Stimulated activated CD4-positive, alpha-beta T cell treated with anti-CD3 and anti-CD28 coated beads, TNF-alpha, amount 100 ng/mL, for 1 hour (primary cell): ENCODE data around the gene APOC3.

Experiments
- DNase-seq, 3 donors: peaks; one replicate each; pipeline ENCODE4 v3.0.0-alpha.2; 2020; ENCODE audit warnings: low read depth in 3 of 3, low spot score in 1 of 3

The APOC3 gene

DNA sequence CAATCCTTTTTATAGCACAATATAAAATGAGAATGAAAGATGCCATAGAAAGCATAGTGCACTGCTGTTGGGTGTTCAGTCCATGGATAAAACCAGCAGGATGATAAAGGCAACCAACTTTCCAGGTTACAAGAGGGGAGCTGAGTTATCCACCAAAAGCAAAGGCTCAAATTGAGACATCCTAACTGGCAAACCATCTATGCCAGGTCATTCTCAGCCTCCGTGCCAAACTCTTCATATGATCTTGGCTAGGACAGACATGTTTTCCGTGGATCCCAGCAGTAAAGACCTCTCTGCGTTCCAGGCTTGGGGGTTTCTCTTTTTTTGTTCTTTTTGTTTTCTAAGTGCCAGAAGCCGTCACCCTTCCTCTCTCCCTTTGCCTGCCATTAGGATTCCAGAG is 15.0 kb downstream of the APOC3 start:
- no peak for DNase-seq

DNA sequence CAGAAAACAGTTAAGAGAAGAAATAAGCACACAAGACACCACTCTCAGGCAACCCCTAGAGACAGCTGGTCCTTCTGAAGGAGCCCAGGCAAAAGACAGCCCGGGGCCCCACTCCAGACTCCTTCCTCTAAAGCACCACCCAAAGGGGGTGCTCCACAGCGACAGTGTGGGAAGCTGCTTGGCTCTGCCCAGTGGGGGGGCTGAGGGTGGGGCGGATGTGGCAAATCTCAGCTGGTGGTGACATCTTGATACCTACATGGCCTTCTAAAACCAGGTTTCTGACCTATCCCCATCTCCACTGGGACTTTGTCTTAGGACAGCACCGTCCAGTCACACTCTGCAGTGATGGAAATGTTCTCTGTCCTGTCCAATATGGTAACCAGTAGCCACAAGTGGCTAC is 17.9 kb downstream of the APOC3 start:
- DNase-seq = no peak

DNA sequence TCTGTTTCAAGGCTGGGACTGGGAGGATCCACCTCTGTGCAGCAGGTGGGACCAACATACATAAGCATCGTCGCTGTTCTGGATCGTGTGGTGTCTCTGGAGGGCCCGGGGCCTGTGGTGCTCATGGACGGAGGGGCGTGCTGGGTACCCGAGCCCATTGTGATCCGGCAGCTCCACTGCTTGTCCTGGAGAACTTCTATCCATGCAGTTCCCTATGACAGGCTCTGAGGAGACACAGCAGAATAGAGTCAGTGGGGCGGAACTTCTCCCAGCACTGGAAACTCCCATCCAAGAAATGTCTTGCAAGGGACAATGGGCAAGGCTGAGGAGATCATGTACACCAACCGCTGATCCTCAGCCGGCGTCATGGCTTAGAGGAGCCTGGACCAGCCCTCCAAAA is 19.4 kb downstream of the APOC3 start:
- no peak for DNase-seq

DNA sequence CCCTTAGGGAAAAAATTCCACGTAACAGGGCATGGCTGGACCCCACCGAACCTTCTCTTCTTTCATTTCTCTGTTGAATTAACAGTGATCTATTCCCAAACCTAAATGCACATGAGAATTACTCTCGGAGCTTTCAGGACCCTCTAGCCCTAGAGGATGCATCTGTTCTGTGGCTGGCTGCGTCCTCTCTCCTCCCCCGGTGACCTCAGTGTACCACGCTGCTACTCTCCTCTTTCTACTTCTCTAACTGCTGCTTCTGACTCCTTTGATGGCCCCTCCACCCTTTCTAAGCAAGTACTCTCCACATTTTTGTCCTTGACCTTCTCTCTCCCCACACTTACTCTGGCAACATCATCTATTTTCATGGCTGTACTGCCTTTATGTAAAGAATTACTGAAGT is 19.8 kb downstream of the APOC3 start:
- DNase-seq = no peak

DNA sequence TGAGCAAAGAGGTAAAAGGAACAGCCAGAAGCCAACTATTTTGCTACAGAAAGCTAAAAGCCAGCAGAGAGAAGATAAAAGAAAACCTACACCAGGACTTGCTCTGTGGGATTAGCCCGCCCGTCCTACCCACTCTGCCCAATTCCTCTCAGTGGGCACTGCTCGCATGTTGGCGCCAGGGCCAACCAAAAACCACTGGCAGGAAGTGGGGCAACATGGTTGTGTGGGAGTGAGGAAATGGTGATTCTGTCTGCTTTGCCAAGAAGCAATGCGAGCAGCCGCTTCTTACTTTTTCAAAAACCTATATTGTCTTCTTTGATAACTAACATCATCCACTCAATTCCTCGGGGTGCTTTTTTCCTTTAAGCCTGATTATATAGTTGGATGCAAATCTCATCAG is 21.9 kb downstream of the APOC3 start:
- no peak for DNase-seq

DNA sequence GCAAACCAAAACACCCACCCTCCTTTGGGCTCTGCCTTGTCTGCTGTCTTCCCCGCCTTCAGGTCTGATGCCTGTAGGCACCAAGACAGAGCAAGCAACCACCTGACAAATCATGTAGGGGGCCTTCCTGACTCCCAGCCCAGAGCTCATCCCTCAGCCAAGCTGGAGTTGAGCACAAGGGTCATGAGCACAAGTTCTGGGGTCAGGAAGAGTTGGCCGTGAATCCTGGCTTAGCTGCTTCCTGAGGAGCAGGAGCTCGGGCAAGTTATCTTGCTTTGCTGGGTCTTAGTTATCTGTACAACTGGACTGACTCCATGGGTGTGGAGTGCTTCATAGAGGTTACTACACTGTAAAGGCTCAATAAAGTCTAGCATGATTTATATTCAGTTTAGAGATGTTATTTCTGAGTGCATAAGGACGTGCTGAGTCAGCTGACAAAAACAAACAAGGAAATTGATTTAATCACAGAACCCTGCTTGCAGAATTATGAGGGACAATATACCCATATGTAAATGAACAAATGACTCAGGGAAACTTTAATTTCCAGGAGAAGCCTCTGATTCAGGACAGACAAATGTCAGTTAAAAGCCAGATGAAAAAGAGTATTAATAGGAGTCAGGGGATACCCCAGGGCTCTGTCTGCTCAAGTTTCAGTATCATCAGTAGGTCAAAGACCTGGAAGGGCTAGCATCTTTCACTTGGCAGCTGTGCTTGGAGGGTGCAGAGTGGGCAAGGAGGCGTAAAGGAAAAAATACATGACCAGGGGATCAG is 22.7 kb downstream of the APOC3 start:
- DNase-seq = no peak

DNA sequence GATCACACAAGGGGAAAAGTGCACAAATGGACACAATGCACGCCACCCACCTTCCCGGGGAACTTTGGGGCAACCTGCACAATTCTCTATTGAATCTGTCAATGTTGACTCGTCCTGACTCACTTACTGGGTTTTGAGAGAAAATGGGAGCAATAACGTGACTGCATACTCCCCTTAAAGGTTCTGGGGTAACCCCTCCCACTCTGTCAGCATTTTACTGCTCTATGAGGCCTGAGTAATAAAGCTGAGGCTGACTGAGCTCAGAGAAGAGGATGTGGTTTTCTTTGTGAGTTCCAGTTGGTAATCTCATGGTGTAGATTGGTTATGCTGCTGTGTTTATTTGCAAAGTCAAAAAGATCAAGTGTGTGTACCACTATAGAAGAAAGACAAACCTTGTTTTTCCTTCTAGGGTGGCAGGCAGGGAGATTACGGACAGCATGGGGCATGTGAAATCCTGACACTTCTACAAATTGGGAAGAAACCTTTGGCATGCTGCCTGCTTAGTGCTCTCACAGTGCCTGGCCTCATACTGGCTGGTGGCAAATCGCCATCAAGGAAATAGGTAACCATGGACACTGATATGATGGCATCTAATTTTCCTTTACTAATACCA is 23.9 kb downstream of the APOC3 start:
- DNase-seq = peak in 2 of 3 donors; percentile 31 to 38

DNA sequence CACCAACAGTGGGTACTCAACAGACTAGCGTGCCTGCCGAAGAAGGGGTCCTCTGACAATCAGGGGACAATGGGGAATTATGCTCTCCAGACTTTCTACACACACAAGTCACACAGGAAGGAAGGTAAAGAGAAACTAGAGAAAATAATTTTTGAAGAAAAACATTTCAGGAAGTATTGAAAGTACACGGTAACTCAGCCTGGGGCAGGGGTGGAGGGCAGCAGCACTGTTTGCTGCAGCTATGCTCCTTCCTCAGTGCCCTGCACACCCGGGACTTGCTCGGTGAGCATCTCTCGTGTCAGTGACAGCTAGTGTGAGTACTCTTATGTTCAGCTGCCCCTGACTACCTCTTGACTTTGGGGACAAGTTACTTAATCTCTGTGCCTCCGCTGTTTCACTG is 25.7 kb downstream of the APOC3 start:
- no peak for DNase-seq

DNA sequence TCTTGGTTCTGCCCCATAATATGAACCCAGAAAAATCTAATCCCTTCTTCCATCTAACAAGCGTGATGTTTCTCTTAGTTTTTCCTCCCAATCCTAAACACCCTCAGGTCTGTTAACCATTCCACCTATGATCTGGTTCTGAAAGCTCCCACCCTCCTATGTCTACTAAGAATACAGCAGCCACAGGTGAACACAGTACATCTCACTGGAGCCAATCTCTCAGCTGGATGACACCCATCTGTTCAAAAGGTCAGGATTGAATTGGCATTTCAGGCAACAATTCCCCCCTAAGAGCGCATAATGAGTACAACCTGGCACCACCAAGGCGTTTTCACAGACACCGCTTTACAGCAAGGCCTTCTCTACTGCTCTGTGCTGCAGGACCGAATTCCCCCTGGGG is 26.7 kb downstream of the APOC3 start:
- no peak for DNase-seq

DNA sequence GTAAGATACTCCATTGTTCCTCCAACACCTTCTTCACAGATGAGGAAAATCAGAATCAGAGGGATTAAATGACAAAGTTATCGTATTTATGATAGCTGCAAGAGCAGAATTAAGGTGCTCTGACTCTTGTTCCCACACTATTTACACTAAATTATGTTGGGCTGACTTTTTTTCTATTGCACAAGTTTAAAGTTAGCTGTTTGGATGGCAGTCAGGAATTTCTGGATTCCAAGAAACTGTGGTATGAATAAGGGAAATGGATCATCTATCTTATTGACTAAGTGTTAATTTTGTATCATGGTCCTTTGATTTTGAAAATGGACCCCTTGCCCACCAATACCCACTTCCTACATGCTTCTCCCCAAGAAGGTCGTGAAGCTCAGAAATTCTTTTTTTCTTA is 27.6 kb downstream of the APOC3 start:
- DNase-seq = no peak

DNA sequence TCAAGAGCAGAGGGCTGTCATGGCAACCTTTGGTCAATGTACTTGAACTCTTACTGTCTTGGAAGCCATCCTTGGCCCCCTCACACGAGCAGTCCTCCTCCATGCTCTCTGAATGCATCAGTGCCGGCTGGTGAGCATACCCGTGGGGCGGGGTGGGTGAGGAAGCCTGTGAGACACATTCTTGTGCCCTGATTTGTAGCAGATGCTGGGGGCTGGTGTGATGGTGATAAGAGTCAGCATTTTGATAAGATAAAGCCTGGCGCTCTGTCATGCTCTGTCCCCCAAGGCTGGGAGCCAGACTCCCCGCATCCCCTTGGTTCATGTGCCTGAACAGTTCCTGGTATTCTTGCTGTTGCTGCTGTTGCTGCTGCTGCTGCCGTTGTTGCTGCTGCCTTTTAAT is 28.2 kb downstream of the APOC3 start:
- no peak for DNase-seq

DNA sequence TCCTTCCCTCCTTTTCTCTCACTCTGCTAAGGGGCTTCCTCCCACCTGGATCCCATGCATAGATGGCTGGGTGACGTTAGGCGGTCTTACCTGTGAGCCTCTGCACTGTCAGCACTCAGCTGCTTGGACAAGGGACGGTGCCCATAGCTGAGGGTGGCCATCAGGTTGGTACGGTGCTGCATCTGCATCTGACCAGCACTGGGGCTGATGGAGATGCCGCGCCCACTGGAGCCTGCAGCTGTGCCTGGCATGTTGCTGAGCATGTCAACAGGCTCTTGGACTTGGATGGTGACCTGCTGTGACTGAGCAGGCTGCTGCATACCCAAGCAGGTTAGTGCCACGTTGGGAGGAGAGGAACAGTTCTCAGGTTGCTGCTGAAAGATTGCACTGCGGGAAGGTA is 29.5 kb downstream of the APOC3 start:
- no peak for DNase-seq

DNA sequence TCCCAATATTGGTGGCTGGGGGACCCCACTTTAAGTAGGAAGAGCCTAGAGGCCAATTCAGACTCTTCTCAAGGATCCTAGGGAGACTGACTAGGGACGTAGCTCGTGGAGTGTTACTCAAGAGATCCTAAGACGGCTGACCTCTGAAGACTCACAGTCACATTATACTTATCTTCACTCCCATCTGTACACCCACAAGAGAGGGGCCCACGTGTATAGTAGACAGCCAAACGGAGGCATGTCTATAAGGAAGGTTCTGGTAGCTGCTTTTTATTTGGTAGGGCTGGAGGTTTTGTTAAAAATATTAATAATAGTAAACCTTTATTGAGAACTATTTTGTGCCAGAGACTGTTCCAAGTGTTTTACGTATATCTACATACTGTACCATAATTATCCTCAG is 30.6 kb downstream of the APOC3 start:
- DNase-seq = no peak

DNA sequence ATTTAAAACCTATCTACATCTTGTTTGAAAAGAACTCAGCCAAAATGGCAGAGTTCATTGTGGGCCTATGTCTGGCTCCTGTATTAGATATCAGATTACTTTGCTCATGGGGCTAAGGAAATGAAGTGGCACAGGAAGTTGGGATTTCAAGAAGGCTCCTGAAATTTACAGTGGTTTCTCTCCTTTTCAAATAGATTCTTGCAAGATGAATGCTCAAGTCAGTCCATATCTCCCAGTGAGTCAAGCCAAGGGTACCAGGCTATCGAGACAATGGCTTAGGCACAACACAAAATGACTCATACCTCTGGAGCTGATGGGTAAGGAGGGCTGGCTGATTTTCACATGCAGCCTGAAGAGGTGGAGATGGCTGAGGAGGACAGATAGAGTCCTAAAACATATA is 31.8 kb downstream of the APOC3 start:
- no peak for DNase-seq

DNA sequence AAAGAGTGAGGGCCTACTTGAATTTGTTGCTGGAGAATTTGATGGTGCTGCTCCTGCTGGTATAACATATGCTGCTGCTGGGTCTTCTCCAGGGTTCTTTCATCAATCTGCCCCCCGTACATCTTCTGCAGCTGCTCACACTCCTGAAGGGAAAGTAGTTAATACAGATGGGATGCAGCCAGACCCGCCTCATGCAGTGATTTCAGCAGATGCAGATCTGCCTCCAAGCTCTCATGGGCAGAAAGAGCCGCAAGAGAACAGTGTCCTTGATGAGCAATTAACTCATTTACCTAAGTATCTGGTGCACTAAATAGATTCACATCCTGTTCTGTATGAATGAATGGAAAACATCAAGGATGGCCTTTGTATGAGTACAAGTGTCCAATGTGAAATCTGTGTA is 32.5 kb downstream of the APOC3 start:
- no peak for DNase-seq

DNA sequence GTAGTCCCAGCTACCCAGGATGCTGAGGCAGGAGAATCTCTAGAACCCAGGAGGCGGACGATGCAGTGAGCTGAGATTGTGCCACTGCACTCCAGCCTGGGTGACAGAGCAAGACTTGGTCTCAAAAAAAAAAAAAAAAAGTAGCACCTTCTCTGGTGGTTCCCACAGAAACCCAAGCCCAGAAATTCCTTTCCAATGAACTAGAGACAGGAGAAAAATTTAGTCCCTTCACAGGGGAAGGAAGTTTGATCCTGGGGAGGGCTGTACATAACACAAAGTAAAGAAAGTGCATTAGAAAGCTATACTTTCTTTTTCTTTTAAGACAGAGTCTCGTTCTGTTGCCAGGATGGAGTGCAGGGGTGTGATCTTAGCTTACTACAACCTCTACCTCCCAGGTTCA is 33.2 kb downstream of the APOC3 start:
- DNase-seq = no peak

DNA sequence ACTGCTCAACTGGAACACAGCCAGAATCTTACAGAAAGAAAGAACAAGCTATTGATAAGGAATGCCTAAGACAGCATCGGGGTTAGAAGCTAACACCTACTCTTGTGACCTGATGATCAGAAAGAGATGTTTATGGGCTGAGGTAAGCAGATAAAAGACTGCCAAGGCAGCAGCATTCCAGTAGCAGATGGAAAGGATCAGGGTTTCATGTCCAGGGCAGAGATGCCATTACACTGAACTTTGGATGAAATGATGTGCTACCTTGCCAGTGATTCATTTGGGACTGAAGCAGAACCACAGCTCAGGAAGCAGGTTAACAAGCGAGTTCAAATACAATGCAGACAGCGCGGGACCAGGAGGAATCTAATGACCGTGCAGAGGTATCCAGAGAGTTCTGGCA is 34.8 kb downstream of the APOC3 start:
- no peak for DNase-seq

DNA sequence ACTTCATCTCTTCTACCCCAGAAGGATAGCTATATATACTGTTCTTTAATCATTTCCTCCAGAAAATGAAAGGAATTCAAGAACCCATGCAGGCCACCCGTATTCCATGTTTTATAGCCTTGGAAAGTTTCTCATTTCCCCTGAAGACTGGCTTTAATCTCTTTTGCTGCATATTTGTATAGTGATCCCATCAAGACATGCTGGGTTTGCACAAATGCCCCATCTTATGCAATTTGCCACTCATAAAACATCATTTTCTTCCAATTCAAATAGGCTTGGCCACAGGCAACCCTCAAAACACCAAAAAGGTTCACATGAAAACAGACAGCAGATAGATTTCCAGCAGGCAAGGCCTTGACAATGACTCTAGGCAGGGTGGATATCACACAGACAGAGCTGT is 36.0 kb downstream of the APOC3 start:
- no peak for DNase-seq

DNA sequence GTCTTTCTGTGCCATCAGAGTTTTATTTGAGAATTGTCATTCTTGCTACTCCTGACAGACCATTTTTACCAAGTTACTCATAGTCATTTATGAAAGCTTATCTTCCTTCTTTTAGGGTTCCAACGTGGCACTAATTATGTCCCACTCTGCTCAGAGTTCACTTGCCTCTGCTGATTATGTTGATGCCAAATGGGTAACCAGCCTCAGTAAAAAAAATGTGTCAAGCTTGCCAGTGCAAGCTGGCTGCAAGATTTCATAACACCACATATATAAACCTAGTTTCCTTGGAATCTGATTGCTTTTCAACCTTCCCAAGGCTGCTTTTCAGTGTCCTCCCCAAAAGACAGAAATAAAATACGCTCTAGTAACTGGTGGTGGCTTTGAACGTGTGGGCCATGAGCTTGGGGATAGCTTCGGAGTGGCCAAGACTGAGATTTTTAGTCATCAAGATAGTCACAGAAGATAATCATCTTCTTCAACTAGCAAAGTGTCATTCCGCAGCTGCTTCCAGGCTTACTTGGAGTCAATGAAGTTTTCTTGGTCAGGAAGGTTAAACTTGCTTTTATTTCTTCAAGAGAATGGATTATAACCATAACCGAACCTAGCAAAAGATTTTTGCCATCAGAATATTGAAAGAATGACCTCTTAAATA is 37.2 kb downstream of the APOC3 start:
- no peak for DNase-seq

DNA sequence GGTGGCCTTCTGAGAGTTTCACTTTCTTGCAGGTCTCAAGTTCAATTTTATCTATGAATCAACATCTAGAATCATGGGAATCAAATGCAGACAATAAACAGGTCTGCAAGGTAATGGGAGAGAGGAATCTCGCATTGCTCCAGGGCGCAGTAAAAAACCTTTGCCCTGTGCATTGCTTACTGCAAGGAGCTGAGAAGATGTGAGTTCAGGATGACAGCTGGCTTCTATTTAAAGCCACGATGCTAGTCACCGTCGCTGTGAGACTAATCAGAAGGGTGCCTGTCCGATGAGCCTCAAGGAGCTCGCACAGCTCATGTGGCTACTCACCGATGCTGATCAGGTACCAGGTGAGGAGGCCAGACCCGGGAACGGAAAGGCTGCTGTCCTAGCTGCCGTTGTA is 37.9 kb downstream of the APOC3 start:
- no peak for DNase-seq

DNA sequence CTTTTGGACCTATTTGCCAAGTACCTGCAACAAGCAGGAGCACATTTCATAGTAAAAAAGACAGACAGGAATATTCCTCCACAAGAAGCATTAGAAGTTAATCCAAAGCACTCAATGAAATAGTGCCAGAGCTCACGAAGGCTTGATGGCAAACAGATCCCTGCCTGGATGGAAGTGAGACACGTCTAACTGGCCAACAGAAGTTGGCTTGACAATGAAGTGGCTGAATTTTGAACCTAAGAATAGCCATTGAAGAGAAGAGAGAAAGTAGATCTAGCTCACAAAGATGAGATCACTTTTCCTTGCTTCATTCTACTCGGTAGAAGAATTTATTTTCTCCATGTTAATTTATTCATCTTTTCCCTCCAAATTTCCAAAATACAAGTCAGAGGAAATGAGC is 38.4 kb downstream of the APOC3 start:
- no peak for DNase-seq

DNA sequence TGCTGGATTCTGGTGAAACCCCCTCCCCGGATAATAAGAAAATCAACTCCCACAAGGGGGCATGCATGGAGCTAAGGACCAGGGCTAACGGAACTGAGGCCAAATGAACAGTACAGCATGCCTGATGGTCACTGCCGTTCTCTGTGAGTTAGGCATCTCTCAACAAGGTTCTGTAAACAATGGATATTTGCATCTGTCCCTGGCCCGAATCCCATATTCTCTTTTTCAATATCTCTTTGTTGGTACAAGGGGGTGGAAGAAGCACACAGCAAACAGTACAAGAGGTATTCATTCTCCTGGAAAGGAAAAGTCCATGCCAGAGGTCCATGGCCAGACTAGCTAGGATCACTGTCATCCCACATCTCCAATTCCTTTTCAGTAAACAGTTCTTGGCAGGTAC is 39.9 kb downstream of the APOC3 start:
- no peak for DNase-seq

DNA sequence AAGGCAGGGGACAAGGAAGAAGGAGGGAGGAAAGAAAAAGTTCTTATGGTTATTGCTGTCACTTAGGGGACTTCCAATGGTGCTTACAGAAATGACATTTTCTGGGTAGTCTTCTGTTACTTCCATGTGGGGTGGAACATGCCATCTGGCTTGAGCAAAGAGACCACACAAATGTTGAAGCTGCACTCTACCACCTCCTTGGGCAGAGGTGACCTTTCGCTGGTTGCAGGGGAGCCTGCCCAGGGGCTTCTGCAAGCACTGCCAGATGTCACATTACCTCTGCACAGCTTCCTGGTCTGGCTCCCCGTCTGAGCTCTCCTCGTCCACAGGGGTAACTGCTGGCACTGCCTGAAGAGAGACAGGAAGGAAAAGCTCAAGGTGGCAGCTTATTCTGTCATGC is 40.3 kb downstream of the APOC3 start:
- no peak for DNase-seq
